OCI-LY3 (cell line): ENCODE results near the gene LSS.

Experiments used
- CTCF ChIP-seq: fragments of 200-600, 300-600 bp; sonication (generic); IDR thresholded peaks from 2 replicates; pipeline ENCODE4 v1.5.1; 2014; ENCODE audit warnings: antibody characterized with exemption, low read length, low read depth
- EZH2phosphoT487 ChIP-seq: fragments of 200-600 bp; shearing (Covaris generic); IDR thresholded peaks from 2 replicates; pipeline ENCODE4 v1.6.1; 2018; ENCODE audit warnings: antibody characterized with exemption, mixed run types, low read depth

GRCh38 chr21:46205166-46205565 is 23.4 kb downstream of the LSS start:
- TF ChIP-seq CTCF (no peak), EZH2phosphoT487 (no peak)
